Neural progenitor cell (in vitro differentiated cells): Measurements from ENCODE around the gene LASP1. TPM values are rescaled to one million over a fixed set of nuclear protein-coding genes. Genes with fewer than 3 reads are reported as not detected.
A peak's percentile ranks its signal among the peaks of the same experiment; 100 is the strongest.

Experiments used
- DNase-seq: peaks from one replicate; pipeline ENCODE4 v3.0.0-alpha.2; 2016; ENCODE audit warnings: low spot score
- H2AFZ ChIP-seq: fragments of 200-600 bp; sonication (generic); replicated peaks from 2 replicates; pipeline ENCODE4 v1.6.1; 2016; ENCODE audit warnings: antibody characterized with exemption
- H3F3A ChIP-seq: fragments of 200-600 bp; sonication (generic); 2 replicates; pipeline ENCODE4 v1.6.1; 2016; ENCODE audit warnings: antibody characterized with exemption, low read depth
- H3K27ac ChIP-seq: fragments of 200-600 bp; sonication (generic); 2 replicates; pipeline ENCODE4 v1.5.1; 2016; ENCODE audit warnings: mild to moderate bottlenecking
- H3K27me3 ChIP-seq: fragments of 200-600 bp; sonication (generic); 2 replicates; pipeline ENCODE4 v1.6.1; 2016; ENCODE audit warnings: mild to moderate bottlenecking, moderate library complexity
- H3K36me3 ChIP-seq: fragments of 200-600 bp; sonication (generic); 2 replicates; pipeline ENCODE4 v1.5.1; 2016
- H3K4me1 ChIP-seq: fragments of 200-600 bp; sonication (generic); 2 replicates; pipeline ENCODE4 v1.6.1; 2016; ENCODE audit warnings: mixed run types
- H3K4me2 ChIP-seq: fragments of 200-600 bp; sonication (generic); 2 replicates; pipeline ENCODE4 v1.6.1; 2016
- H3K4me3 ChIP-seq: fragments of 200-600 bp; sonication (generic); 2 replicates; pipeline ENCODE4 v1.5.1; 2016
- H3K79me2 ChIP-seq: fragments of 200-600 bp; sonication (generic); 2 replicates; pipeline ENCODE4 v1.6.1; 2016; ENCODE audit warnings: low read depth
- H3K9ac ChIP-seq: fragments of 200-600 bp; sonication (generic); 2 replicates; pipeline ENCODE4 v1.6.1; 2016
- H3K9me3 ChIP-seq: fragments of 200-600 bp; sonication (generic); 2 replicates; pipeline ENCODE4 v1.5.1; 2016; ENCODE audit warnings: low read depth
- H4K20me1 ChIP-seq: fragments of 200-600 bp; sonication (generic); 2 replicates; pipeline ENCODE4 v1.6.1; 2016; ENCODE audit warnings: low read depth
- H3K27ac Mint-ChIP-seq: 3 replicates; pipeline ENCODE4 v1.8.0; 2021; ENCODE audit warnings: mixed read lengths
- H3K27me3 Mint-ChIP-seq: 2 replicates; pipeline ENCODE4 v1.8.0; 2022; ENCODE audit warnings: low read depth, mild to moderate bottlenecking, inconsistent platforms, moderate library complexity, mixed read lengths; ENCODE audit not compliant: insufficient read depth
- H3K36me3 Mint-ChIP-seq: 3 replicates; pipeline ENCODE4 v1.8.0; 2021; ENCODE audit warnings: mixed read lengths
- H3K4me1 Mint-ChIP-seq: 3 replicates; pipeline ENCODE4 v1.8.0; 2021; ENCODE audit warnings: mixed read lengths
- H3K4me3 Mint-ChIP-seq: 3 replicates; pipeline ENCODE4 v1.8.0; 2021; ENCODE audit warnings: mild to moderate bottlenecking, moderate library complexity, mixed read lengths
- H3K9me3 Mint-ChIP-seq: 3 replicates; pipeline ENCODE4 v1.8.0; 2020; ENCODE audit warnings: mixed read lengths
- CTCF ChIP-seq: fragments of 200-600 bp; sonication (generic); IDR thresholded peaks from 2 replicates; pipeline ENCODE4 v1.5.1; 2017; ENCODE audit warnings: antibody characterized with exemption, mild to moderate bottlenecking
- EZH2 ChIP-seq: fragments of 200-600 bp; sonication (generic); IDR thresholded peaks from 2 replicates; pipeline ENCODE4 v1.6.1; 2017; ENCODE audit warnings: antibody characterized with exemption, mild to moderate bottlenecking, moderate library complexity
- EZH2phosphoT487 ChIP-seq: fragments of 200-600 bp; sonication (generic); IDR thresholded peaks from 2 replicates; pipeline ENCODE4 v1.6.1; 2017; ENCODE audit warnings: antibody characterized with exemption
- total RNA-seq: library from RNA; depleted of rRNA; stranded (reverse); fragments of >200 nt; gene quantifications from 2 replicates; pipeline ENCODE4 v1.2.3, GENCODE V29; 2015; ENCODE audit warnings: low replicate concordance

LASP1 gene
- total RNA-seq, 1 donor from 2014 or later, result 45.2 TPM

DNA sequence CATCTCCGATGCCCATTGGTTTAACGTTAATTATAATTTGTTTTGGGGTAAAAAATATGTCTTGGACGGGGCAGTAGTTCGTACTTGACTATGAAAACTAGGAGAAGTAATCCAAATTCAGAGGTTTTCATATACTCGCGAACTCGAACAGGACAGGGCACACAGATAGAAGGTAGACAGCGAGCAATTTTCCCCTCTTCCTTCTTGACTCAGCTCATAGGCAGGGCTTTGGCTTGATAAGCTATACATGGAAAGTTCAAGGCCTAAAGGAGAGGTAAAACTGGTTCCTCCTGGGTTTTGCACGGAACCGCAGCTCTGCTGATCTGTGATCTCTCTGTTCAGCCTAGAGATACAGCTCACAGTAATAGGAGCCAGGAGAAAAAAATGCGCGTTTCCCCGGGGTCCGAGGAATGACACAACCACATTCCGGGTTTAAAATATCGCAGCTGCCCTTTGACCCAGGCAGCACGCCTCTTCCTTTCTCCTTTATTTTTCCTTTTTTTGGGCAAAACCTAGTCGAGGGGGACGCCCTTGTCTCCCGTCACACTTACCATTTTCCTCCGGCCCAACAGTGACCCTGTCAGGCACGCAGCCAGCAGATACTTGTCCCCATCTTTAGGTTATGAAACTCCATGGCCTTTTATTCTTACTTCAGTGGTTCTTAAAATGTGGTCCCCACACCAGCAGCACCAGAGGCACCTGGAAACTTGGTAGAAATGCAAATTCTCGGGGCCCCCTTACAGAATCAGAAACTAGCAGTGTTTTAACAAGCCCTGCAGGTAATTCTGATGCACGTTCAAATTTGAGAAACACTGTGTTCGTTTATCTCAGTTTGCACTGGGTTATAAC, 1.7 kb upstream of the LASP1 start:
- Histone ChIP-seq H4K20me1 (peaks cover 21% of the 10 kb centered on the region), H3K4me3 (peak overlapping the region; percentile 93), H3K36me3 (no peaks in the 10 kb centered on the region), H3K27me3 (peaks cover 12% of the 10 kb centered on the region), H3K4me1 (peaks cover 9% of the 10 kb centered on the region), H3K27ac (no peak overlapping the region), H2AFZ (peak overlapping the region; percentile 92), H3F3A (peaks cover 24% of the 10 kb centered on the region), H3K79me2 (peaks cover 30% of the 10 kb centered on the region), H3K9ac (no peak overlapping the region), H3K9me3 (no peaks in the 10 kb centered on the region), H3K4me2 (peak overlapping the region; percentile 87)
- Mint-ChIP-seq H3K4me3 (peak overlapping the region; percentile 97), H3K9me3 (peaks cover 10% of the 10 kb centered on the region), H3K4me1 (peaks cover 37% of the 10 kb centered on the region), H3K36me3 (peaks cover 5% of the 10 kb centered on the region), H3K27me3 (peaks cover 32% of the 10 kb centered on the region), H3K27ac (peak overlapping the region; percentile 99)
- no peak for TF ChIP-seq EZH2
- no peak for TF ChIP-seq EZH2phosphoT487
- TF ChIP-seq CTCF, result no peak
- peak; percentile 65 for DNase-seq

GRCh38 chr17:38868817-38869525, 887 bp upstream of the LASP1 start:
- Histone ChIP-seq H3K27ac (peak overlapping the region; percentile 67), H2AFZ (peak overlapping the region; percentile 92), H3K36me3 (no peaks in the 10 kb centered on the region), H3K4me2 (peak overlapping the region; percentile 87), H3K9ac (peak overlapping the region; percentile 76), H3K4me1 (peaks cover 9% of the 10 kb centered on the region), H3K9me3 (no peaks in the 10 kb centered on the region), H4K20me1 (peaks cover 23% of the 10 kb centered on the region), H3K79me2 (peaks cover 38% of the 10 kb centered on the region), H3K4me3 (peak overlapping the region; percentile 93), H3K27me3 (peaks cover 12% of the 10 kb centered on the region), H3F3A (peaks cover 24% of the 10 kb centered on the region)
- peaks cover 33% of the 10 kb centered on the region for H3K27me3 Mint-ChIP-seq
- peak overlapping the region; percentile 98 for H3K27ac Mint-ChIP-seq
- peaks cover 44% of the 10 kb centered on the region for H3K4me1 Mint-ChIP-seq
- TF ChIP-seq CTCF (peak; percentile 38), EZH2 (no peak)
- H3K9me3 Mint-ChIP-seq, result peaks cover 10% of the 10 kb centered on the region
- DNase-seq, result peak; percentile 91
- peak overlapping the region; percentile 97 for H3K4me3 Mint-ChIP-seq
- H3K36me3 Mint-ChIP-seq, result peaks cover 5% of the 10 kb centered on the region

DNA sequence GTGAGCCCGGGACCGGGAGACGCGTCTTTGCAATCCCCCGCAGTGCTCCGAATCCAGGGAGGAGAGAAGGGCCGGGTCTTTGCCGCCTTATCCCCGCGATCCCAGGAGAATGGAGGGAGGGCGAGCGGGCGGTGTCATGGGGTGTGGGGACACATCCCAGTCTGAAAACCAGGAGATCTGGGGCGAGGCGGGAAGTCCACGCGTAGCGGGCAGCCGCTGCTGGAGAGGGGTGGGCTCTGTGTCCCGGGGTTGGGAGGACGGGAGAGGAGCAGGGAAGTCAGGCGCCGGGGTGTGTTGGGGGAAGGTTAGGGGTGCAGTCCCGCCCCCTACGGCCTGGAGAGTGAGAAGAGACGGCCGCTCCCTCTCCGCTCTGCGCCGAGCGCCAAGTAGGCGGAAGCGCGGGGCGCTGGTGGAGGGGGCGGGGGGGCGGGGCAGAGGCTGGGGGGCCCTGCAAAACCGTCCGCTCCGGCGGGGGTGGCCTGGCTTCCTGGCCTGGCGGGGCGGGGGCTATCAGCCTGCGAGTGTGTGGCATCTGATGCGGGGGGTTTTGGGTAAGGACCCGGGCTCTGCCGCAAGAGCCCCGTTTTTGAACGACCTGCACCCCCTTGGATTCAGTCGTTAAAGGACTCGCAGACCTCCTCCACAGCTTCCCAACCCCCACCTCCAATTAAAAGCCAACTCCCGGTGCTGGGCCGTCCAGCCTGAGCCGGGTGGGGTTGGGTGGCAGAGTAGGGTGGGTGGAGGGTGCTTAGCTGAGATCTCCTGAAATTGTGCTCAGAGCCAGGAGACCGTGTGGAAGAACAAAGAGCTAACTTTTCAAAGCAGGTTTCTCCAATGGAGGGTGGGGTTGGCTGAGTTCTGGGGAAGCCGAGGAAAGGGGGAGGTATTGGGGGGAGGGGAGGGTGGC, 654 bp downstream of the LASP1 start:
- Mint-ChIP-seq H3K9me3 (peaks cover 10% of the 10 kb centered on the region), H3K4me3 (peak overlapping the region; percentile 97), H3K36me3 (peaks cover 5% of the 10 kb centered on the region), H3K27ac (peak overlapping the region; percentile 87), H3K27me3 (peaks cover 33% of the 10 kb centered on the region), H3K4me1 (peaks cover 53% of the 10 kb centered on the region)
- H3K27me3 ChIP-seq, result peaks cover 12% of the 10 kb centered on the region
- peak overlapping the region; percentile 87 for H3K4me2 ChIP-seq
- H3K9me3 ChIP-seq, result no peaks in the 10 kb centered on the region
- peaks cover 24% of the 10 kb centered on the region for H3F3A ChIP-seq
- H3K27ac ChIP-seq, result peak overlapping the region; percentile 67
- DNase-seq, result peak; percentile 76
- H3K4me1 ChIP-seq, result peaks cover 9% of the 10 kb centered on the region
- peak overlapping the region; percentile 76 for H3K9ac ChIP-seq
- H2AFZ ChIP-seq, result peak overlapping the region; percentile 65
- peak overlapping the region; percentile 93 for H3K4me3 ChIP-seq
- H4K20me1 ChIP-seq, result peaks cover 23% of the 10 kb centered on the region
- H3K36me3 ChIP-seq, result no peaks in the 10 kb centered on the region
- peaks cover 53% of the 10 kb centered on the region for H3K79me2 ChIP-seq
- TF ChIP-seq EZH2 (no peak), CTCF (peak; percentile 8)
